ENCODE data around the gene HOXA9. TPM values are rescaled to one million over a fixed set of nuclear protein-coding genes. Genes with fewer than 3 reads are reported as not detected.

Gene HOXA9
- total and polyA plus RNA-seq, 2 of the 4 experiments (the other 2 are of a cell fraction): 0.18 to 0.32 TPM

GRCh38 chr7:27151341-27151930, 13.9 kb downstream of the HOXA9 start:
- peak overlapping the region; percentile 22 for H2BK5ac ChIP-seq (ENCODE audit: low read depth, low read length, poor library complexity, severe bottlenecking)
- in situ Hi-C loops (cut with MboI; ENCODE audit: low sequenced_read_pairs) (no loop called here), intact Hi-C loops (cut with micrococcal nuclease) (no loop called here), dilution Hi-C loops (cut with HindIII; ENCODE audit: low sequenced_read_pairs, unreplicated experiment) (no loop called here)
- no peak for TF ChIP-seq POLR2A (IDR thresholded peaks at IDR 0.05; ENCODE audit: low read depth, low read length)
- no peak for TF ChIP-seq NFE2L2 (IDR thresholded peaks at IDR 0.05; ENCODE audit: low read depth, low read length)
- TF ChIP-seq MAZ (IDR thresholded peaks at IDR 0.05; ENCODE audit: borderline replicate concordance, low read depth, low read length): no peak
- no peak for TF ChIP-seq RFX5 (IDR thresholded peaks at IDR 0.05; ENCODE audit: low read depth, low read length)
- no peak for TF ChIP-seq SMC3 (IDR thresholded peaks at IDR 0.05; ENCODE audit: low read depth, low read length)
- no peak for TF ChIP-seq CHD1 (IDR thresholded peaks at IDR 0.05; ENCODE audit: low read depth, low read length)
- TF ChIP-seq CEBPB (IDR thresholded peaks at IDR 0.05; ENCODE audit: low read depth, low read length): no peak
- TF ChIP-seq CTCF (conservative IDR thresholded peaks at IDR 0.05; ENCODE audit: low read depth, low read length): no peak
- no peak for TF ChIP-seq RCOR1 (IDR thresholded peaks at IDR 0.05; ENCODE audit: insufficient replicate concordance, low read length)
- TF ChIP-seq BHLHE40 (IDR thresholded peaks at IDR 0.05; ENCODE audit: low read depth, low read length): no peak
- H3K9me3 ChIP-seq (ENCODE audit: control insufficient read depth, insufficient read depth, low read length): no peaks in the 10 kb centered on the region
- peak overlapping the region; percentile 81 for H3K27ac ChIP-seq (ENCODE audit: insufficient read depth, low read length)
- H4K20me1 ChIP-seq (ENCODE audit: insufficient read depth, low read length): no peaks in the 10 kb centered on the region
- 0 out of 2 replicates have a peak overlapping the region, but pooled peaks have one; percentile 7 for H2AK5ac ChIP-seq (ENCODE audit: low read depth, low read length)
- no peaks in the 10 kb centered on the region; the same call in 1 of the 2 replicates for H3K36me3 ChIP-seq (ENCODE audit: control insufficient read depth, insufficient read depth, low read length)
- peak overlapping the region; percentile 57 for H3K4ac ChIP-seq (ENCODE audit: low read depth, low read length)
- H2BK15ac ChIP-seq (ENCODE audit: low read depth, low read length): peak overlapping the region; percentile 9; the same call in 2 of the 3 replicates
- H3K4me1 ChIP-seq (ENCODE audit: control insufficient read depth, insufficient read depth, low read length): peaks cover 15% of the 10 kb centered on the region
- H3K27me3 ChIP-seq (ENCODE audit: control insufficient read depth, insufficient read depth, low read length): no peaks in the 10 kb centered on the region
- peak overlapping the region; percentile 75; the same call in 1 of the 2 replicates for H3K56ac ChIP-seq (ENCODE audit: extremely low read depth, insufficient read depth, low read length)
- ChIA-PET CTCF (interaction anchor here (0.6 to 1.0 kb wide), 4 partner anchors 9 to 34 kb away, joined by 3 to 5 read pairs (median 3); no protein-coding TSS in a partner anchor), POLR2A (ENCODE audit: unreplicated experiment) (no interaction called here)
- H3K9ac ChIP-seq (ENCODE audit: low read depth, low read length): peak overlapping the region; percentile 54
- BruUV-seq (replicated peaks): no TSS peak
- peak overlapping the region; percentile 54 for H3K4me3 ChIP-seq (ENCODE audit: insufficient read depth, low read depth, low read length)
- peak overlapping the region; percentile 87 for H3K4me2 ChIP-seq (ENCODE audit: low read depth, low read length)
- peaks cover 4 to 26% of the 10 kb centered on the region in 2 experiments; a peak in 3 of 4 replicates for H3K79me1 ChIP-seq (ENCODE audit: low read depth in 1 of 2, low read length in 2 of 2)
- peak overlapping the region; percentile 46 for H4K5ac ChIP-seq (ENCODE audit: low read depth, low read length)
- H4K91ac ChIP-seq (ENCODE audit: insufficient read depth, low read depth, low read length): peak overlapping the region; percentile 40; the same call in 1 of the 2 replicates
- no peak for DNase-seq
- H2BK20ac ChIP-seq (ENCODE audit: low read depth, low read length): 0 out of 2 replicates have a peak overlapping the region, but pooled peaks have one; percentile 6
- peak overlapping the region; percentile 55 to 75; a peak in 2 of 4 replicates for H4K8ac ChIP-seq (ENCODE audit: low read depth in 2 of 2, low read length in 2 of 2)
- peak overlapping the region; percentile 57 for H2BK120ac ChIP-seq (ENCODE audit: low read depth, low read length)
- peak overlapping the region; percentile 87 for H2AFZ ChIP-seq (replicated peaks; ENCODE audit: low read length, poor library complexity)
- peak overlapping the region; percentile 6; the same call in 1 of the 2 replicates for H3K18ac ChIP-seq (ENCODE audit: low read depth, low read length)
- H3K9me1 ChIP-seq (ENCODE audit: insufficient read depth, low read length): peaks cover 3% of the 10 kb centered on the region; the same call in 1 of the 2 replicates
- no peak for ATAC-seq (ENCODE audit: low read depth)
- H3K14ac ChIP-seq (replicated peaks; ENCODE audit: low read depth, low read length): peak overlapping the region; percentile 69
- H2AK9ac ChIP-seq (replicated peaks; ENCODE audit: low read depth, low read length, poor library complexity): peak overlapping the region; percentile 68
- 21% methylated on average over 7 of the region's 27 CpGs; no CpG with 5 or more reads in 1 of the 2 experiments for WGBS, 2 experiments (ENCODE audit: extremely low coverage in 2 of 2, insufficient read length in 1 of 2)
- H3K23ac ChIP-seq (ENCODE audit: low read depth, low read length): peak overlapping the region; percentile 59

All from IMR-90 (cell line).